Activated CD4-positive, alpha-beta memory T cell treated with anti-CD3 and anti-CD28 coated beads, Interleukin-2, amount 10 ng/mL, durations not matched to agents 7 days and 5 days (primary cell): ENCODE data around the gene SNRNP27. TPM values are rescaled to one million over a fixed set of nuclear protein-coding genes. Genes with fewer than 3 reads are reported as not detected.
A peak's percentile ranks its signal among the peaks of the same experiment; 100 is the strongest.
"Not testable (repeated sequence)": the region's sequence is repeated elsewhere in the genome, so short reads cannot be mapped to it uniquely, and the experiment has no call there.

Experiments used
- CTCF ChIA-PET: fragments of 350-600 bp; sonication (Branson Sonifier 250); formaldehyde crosslinking; loops from one replicate; lab custom pipeline; 2021; ENCODE audit warnings: antibody characterized with exemption, inconsistent platforms; lab: Charles Lee
- POLR2A ChIA-PET: fragments of 350-600 bp; sonication (Branson Sonifier 250); formaldehyde crosslinking; loops from one replicate; lab custom pipeline; 2021; ENCODE audit warnings: antibody characterized with exemption; lab: Charles Lee
- DNase-seq: peaks from one replicate; pipeline ENCODE4 v3.0.0-alpha.2; 2020
- H3K27ac Mint-ChIP-seq: one replicate; pipeline ENCODE4 v1.8.0; 2021; ENCODE audit warnings: mild to moderate bottlenecking, mixed read lengths
- H3K27me3 Mint-ChIP-seq: one replicate; pipeline ENCODE4 v1.8.0; 2021; ENCODE audit warnings: mixed read lengths
- H3K36me3 Mint-ChIP-seq: one replicate; pipeline ENCODE4 v1.8.0; 2021; ENCODE audit warnings: low read depth, mixed read lengths
- H3K4me1 Mint-ChIP-seq: one replicate; pipeline ENCODE4 v1.8.0; 2021; ENCODE audit warnings: mixed read lengths
- H3K4me3 Mint-ChIP-seq: one replicate; pipeline ENCODE4 v1.8.0; 2021; ENCODE audit warnings: mild to moderate bottlenecking, mixed read lengths
- H3K9me3 Mint-ChIP-seq: one replicate; pipeline ENCODE4 v1.8.0; 2021; ENCODE audit warnings: mixed read lengths
- total RNA-seq, 2 experiments: library from RNA; stranded (reverse); gene quantifications; one replicate each; pipeline ENCODE4 v1.2.3, GENCODE V29; 2021

SNRNP27 gene
- total RNA-seq, 2 experiments from 2014 or later = 59.3 to 63.3 TPM

GRCh38 chr2:69892838-69893424 is 825 bp upstream of the SNRNP27 start:
- H3K27ac Mint-ChIP-seq = peak overlapping the region; percentile 94
- not testable (repeated sequence) for H3K9me3 Mint-ChIP-seq, DNase-seq, H3K27me3 Mint-ChIP-seq
- peaks cover 39% of the 10 kb centered on the region for H3K4me1 Mint-ChIP-seq
- ChIA-PET POLR2A (interaction anchor here (0.6 to 5.5 kb wide), 13 partner anchors 9 to 400 kb away, joined by 3 to 39 read pairs (median 5); partner anchors contain the start of genes ANXA4, C2orf42, GMCL1 and MXD1), CTCF (interaction anchor here (0.7 to 3.0 kb wide), 6 partner anchors 12 to 232 kb away, joined by 3 to 16 read pairs (median 4); no protein-coding TSS in a partner anchor)
- H3K36me3 Mint-ChIP-seq = peaks cover 27% of the 10 kb centered on the region
- H3K4me3 Mint-ChIP-seq = peak overlapping the region; percentile 96

- H3K36me3 Mint-ChIP-seq = peaks cover 42% of the 10 kb centered on the region
- H3K9me3 Mint-ChIP-seq, DNase-seq, H3K27me3 Mint-ChIP-seq: not testable (repeated sequence)
- H3K4me3 Mint-ChIP-seq = peak overlapping the region; percentile 96
- ChIA-PET POLR2A (interaction anchor here (0.6 to 5.5 kb wide), 8 partner anchors 16 to 363 kb away, joined by 3 to 39 read pairs (median 5); partner anchors contain the start of genes C2orf42, MXD1 and PCYOX1), CTCF (interaction anchor here (0.6 to 3.0 kb wide), 4 partner anchors 19 to 458 kb away, joined by 3 to 16 read pairs (median 4); partner anchors contain the start of gene NFU1)
- peaks cover 46% of the 10 kb centered on the region for H3K4me1 Mint-ChIP-seq
- peak overlapping the region; percentile 33 for H3K27ac Mint-ChIP-seq
Observed at GRCh38 chr2:69894737-69895136, 981 bp downstream of the SNRNP27 start.

- H3K4me3 Mint-ChIP-seq = peak overlapping the region; percentile 79
- ChIA-PET CTCF (interaction anchor here (0.7 to 3.1 kb wide), 6 partner anchors 9 to 241 kb away, joined by 3 to 15 read pairs (median 6); partner anchors contain the start of gene MXD1), POLR2A (interaction anchor here (0.9 to 3.7 kb wide), 5 partner anchors 9 to 289 kb away, joined by 3 to 19 read pairs (median 6); partner anchors contain the start of genes C2orf42, MXD1, PCBP1 and SNRNP27)
- peaks cover 75% of the 10 kb centered on the region for H3K36me3 Mint-ChIP-seq
- H3K27ac Mint-ChIP-seq = peak overlapping the region; percentile 91
- no peaks in the 10 kb centered on the region for H3K9me3 Mint-ChIP-seq
- DNase-seq = peak; percentile 27
- H3K4me1 Mint-ChIP-seq = peaks cover 56% of the 10 kb centered on the region
- H3K27me3 Mint-ChIP-seq = no peaks in the 10 kb centered on the region
Observed at GRCh38 chr2:69902213-69902922, 8.6 kb downstream of the SNRNP27 start.

GRCh38 chr2:69907216-69907615 is 13.5 kb downstream of the SNRNP27 start:
- Mint-ChIP-seq H3K9me3 (no peaks in the 10 kb centered on the region), H3K27ac (no peak overlapping the region), H3K27me3 (no peaks in the 10 kb centered on the region), H3K36me3 (peaks cover 55% of the 10 kb centered on the region), H3K4me1 (peaks cover 28% of the 10 kb centered on the region), H3K4me3 (no peak overlapping the region)
- CTCF ChIA-PET = no interaction called here
- DNase-seq = no peak
- POLR2A ChIA-PET = interaction anchor here (0.9 to 1.6 kb wide), 6 partner anchors 14 to 237 kb away, joined by 3 to 8 read pairs (median 3); no protein-coding TSS in a partner anchor

- Mint-ChIP-seq H3K4me3 (no peak overlapping the region), H3K4me1 (peaks cover 31% of the 10 kb centered on the region), H3K9me3 (no peaks in the 10 kb centered on the region), H3K36me3 (peaks cover 36% of the 10 kb centered on the region), H3K27ac (no peak overlapping the region), H3K27me3 (no peaks in the 10 kb centered on the region)
- POLR2A ChIA-PET = interaction anchor here (0.6 to 9.4 kb wide), 14 partner anchors 17 to 826 kb away, joined by 3 to 287 read pairs (median 42); partner anchors contain the start of genes C2orf42, FAM136A, PCBP1 and PCYOX1
- DNase-seq = no peak
- CTCF ChIA-PET = interaction anchor here (0.6 to 8.5 kb wide), 25 partner anchors 9 to 391 kb away, joined by 3 to 251 read pairs (median 5); partner anchors contain the start of genes C2orf42, FAM136A, SNRNP27 and SNRPG
Observed at GRCh38 chr2:69911985-69912563, 18.3 kb downstream of the SNRNP27 start.

DNA sequence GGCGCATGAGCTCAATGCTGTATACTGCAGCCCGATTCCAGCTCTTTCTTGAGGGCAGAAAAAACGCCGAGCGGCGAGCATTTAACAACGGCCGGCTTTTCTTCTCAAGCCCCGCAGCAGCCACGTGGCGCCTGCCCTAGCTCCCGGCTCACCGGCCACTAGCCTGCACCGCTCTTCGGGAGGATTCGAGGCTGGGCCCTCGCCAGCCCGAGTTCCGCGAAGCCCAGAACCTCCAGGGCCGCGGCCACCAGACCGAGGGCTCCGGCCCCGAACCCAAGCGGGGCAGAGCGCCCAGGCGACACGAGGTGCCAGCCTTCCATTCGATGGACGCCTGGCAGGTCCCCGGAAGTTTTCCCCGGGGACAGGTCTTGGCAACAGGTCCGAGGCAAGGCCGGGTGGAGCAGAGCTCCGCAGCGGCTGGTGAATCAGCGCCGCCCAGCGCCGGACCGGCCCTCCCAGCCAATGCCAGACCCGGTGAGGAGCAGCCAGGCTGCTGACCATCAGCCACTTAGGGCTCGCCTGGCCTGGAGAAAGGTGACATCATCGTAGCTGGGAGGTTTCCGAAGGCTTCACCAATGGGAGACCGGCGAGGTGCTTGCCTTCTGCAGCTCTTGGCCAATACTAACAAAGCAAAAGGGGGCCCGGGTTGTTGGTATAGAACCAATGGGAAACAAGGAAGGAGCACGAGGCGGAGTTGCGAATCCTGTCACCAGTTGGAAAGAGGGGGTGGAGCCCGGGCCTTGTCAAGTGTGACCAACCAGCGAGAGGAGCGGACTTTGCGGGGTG is 20.6 kb downstream of the SNRNP27 start:
- Mint-ChIP-seq H3K4me1 (peaks cover 43% of the 10 kb centered on the region), H3K27ac (peak overlapping the region; percentile 81), H3K9me3 (no peaks in the 10 kb centered on the region), H3K36me3 (peaks cover 36% of the 10 kb centered on the region), H3K27me3 (no peaks in the 10 kb centered on the region), H3K4me3 (peak overlapping the region; percentile 82)
- ChIA-PET POLR2A (interaction anchor here (0.7 to 9.4 kb wide), 49 partner anchors 9 to 486 kb away, joined by 3 to 287 read pairs (median 6); partner anchors contain the start of genes C2orf42, FAM136A, PCBP1 and PCYOX1), CTCF (interaction anchor here (0.6 to 8.5 kb wide), 29 partner anchors 9 to 389 kb away, joined by 3 to 251 read pairs (median 8); partner anchors contain the start of genes C2orf42, FAM136A, PCBP1 and PCYOX1)
- peak; percentile 100 for DNase-seq

GRCh38 chr2:69914950-69915945 is 21.5 kb downstream of the SNRNP27 start, which contains the start of gene MXD1:
Gene MXD1 (plus strand): TSS chr2:69915109. CDS start chr2:69915331, 222 bp downstream.
- Mint-ChIP-seq H3K27me3 (no peaks in the 10 kb centered on the region), H3K4me3 (peak within 1 kb of the TSS; percentile 82), H3K4me1 (peaks cover 45% of the 10 kb centered on the region), H3K27ac (peak within 1 kb of the TSS; percentile 81), H3K9me3 (no peaks in the 10 kb centered on the region), H3K36me3 (peaks cover 34% of the 10 kb centered on the region)
- POLR2A ChIA-PET = interaction anchor here (0.7 to 9.4 kb wide), 50 partner anchors 8 to 487 kb away, joined by 3 to 287 read pairs (median 6); partner anchors contain the start of genes C2orf42, FAM136A, PCBP1 and PCYOX1
- peak; percentile 34 for DNase-seq
- CTCF ChIA-PET = interaction anchor here (0.7 to 8.5 kb wide), 27 partner anchors 8 to 388 kb away, joined by 3 to 251 read pairs (median 8); partner anchors contain the start of genes C2orf42, FAM136A, PCBP1 and PCYOX1

DNA sequence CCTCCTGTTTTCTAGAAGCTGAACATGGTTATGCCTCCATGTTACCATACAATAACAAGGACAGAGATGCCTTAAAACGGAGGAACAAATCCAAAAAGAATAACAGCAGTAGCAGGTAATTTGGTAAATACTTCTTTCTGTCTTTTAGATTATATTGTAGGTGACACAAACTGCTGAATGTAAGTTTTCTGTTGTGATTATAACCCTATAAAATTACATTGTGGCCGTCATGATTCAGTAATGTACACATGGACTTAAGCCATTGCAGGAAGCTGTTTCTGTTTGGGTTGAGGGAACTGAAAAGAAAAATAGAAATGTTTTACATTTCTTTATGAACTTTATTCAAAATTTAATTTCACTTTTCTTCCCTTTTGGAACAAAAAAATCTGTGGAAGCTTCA is 22.4 kb downstream of the SNRNP27 start:
- ChIA-PET CTCF (interaction anchor here (0.9 to 8.5 kb wide), 9 partner anchors 9 to 227 kb away, joined by 3 to 251 read pairs (median 23); partner anchors contain the start of gene PCBP1), POLR2A (interaction anchor here (0.8 to 9.4 kb wide), 16 partner anchors 16 to 377 kb away, joined by 3 to 287 read pairs (median 45); partner anchors contain the start of genes PCBP1, PCYOX1, SNRNP27 and SNRPG)
- H3K36me3 Mint-ChIP-seq = peaks cover 38% of the 10 kb centered on the region
- no peaks in the 10 kb centered on the region for H3K27me3 Mint-ChIP-seq
- peaks cover 48% of the 10 kb centered on the region for H3K4me1 Mint-ChIP-seq
- peak overlapping the region; percentile 22 for H3K27ac Mint-ChIP-seq
- H3K4me3 Mint-ChIP-seq = peak overlapping the region; percentile 70
- DNase-seq = no peak
- H3K9me3 Mint-ChIP-seq = no peaks in the 10 kb centered on the region

GRCh38 chr2:69917852-69918251 is 24.1 kb downstream of the SNRNP27 start:
- no peak for DNase-seq
- no peaks in the 10 kb centered on the region for H3K9me3 Mint-ChIP-seq
- H3K27ac Mint-ChIP-seq = no peak overlapping the region
- peaks cover 41% of the 10 kb centered on the region for H3K4me1 Mint-ChIP-seq
- CTCF ChIA-PET = interaction anchor here (1.2 to 8.5 kb wide), 2 partner anchors 156 to 375 kb away, joined by 3 to 251 read pairs; partner anchors contain the start of gene SNRPG
- POLR2A ChIA-PET = interaction anchor here (7.3 to 9.4 kb wide), 3 partner anchors 126 to 227 kb away, joined by 96 to 228 read pairs (median 218); no protein-coding TSS in a partner anchor
- no peaks in the 10 kb centered on the region for H3K27me3 Mint-ChIP-seq
- H3K4me3 Mint-ChIP-seq = peak overlapping the region; percentile 11
- H3K36me3 Mint-ChIP-seq = peaks cover 46% of the 10 kb centered on the region

DNA sequence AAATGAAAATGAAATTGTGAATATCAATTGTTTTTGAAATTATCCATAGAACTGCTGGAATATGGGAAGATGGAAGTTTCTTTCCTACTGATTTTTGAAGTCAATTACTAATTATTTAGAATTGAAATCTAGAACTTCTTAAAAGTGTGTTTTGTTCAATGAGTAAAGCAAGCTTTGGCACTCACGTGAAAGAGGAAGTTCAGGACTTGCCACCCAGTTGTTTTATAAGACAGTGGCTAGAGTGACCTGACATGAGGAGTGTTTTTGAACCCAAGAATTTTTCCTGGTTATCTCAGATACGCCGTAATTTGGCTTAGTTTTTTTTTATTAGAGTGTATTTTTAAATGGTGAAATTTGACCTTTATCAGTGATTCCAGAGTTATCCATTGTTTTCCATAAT is 24.6 kb downstream of the SNRNP27 start:
- no peak for DNase-seq
- peaks cover 52% of the 10 kb centered on the region for H3K36me3 Mint-ChIP-seq
- H3K27ac Mint-ChIP-seq = no peak overlapping the region
- POLR2A ChIA-PET = interaction anchor here (7.3 kb wide), 1 partner anchor 125 kb away, joined by 96 read pairs; no protein-coding TSS in a partner anchor
- CTCF ChIA-PET = interaction anchor here (1.2 to 8.5 kb wide), 2 partner anchors 155 to 375 kb away, joined by 3 to 251 read pairs; partner anchors contain the start of gene SNRPG
- H3K9me3 Mint-ChIP-seq = no peaks in the 10 kb centered on the region
- H3K4me3 Mint-ChIP-seq = no peak overlapping the region
- no peaks in the 10 kb centered on the region for H3K27me3 Mint-ChIP-seq
- H3K4me1 Mint-ChIP-seq = peaks cover 42% of the 10 kb centered on the region
